ENCODE measurements around the gene KLHL25. TPM values are rescaled to one million over a fixed set of nuclear protein-coding genes. Genes with fewer than 3 reads are reported as not detected.

Gene KLHL25
- polyA plus RNA-seq, 3 donors: 12.8 to 15.0 (median 14.2) TPM

- DNase-seq: no peak
Observed at GRCh38 chr15:85749261-85750151, 45.2 kb downstream of the KLHL25 start.

- DNase-seq: no peak
Observed at GRCh38 chr15:85748729-85749128, 46.0 kb downstream of the KLHL25 start.

GRCh38 chr15:85748176-85748575 lies 46.5 kb downstream of the KLHL25 start:
- no peak for DNase-seq

- no peak for DNase-seq
Observed at GRCh38 chr15:85746641-85747040, 48.1 kb downstream of the KLHL25 start.

GRCh38 chr15:85745525-85746150 lies 49.1 kb downstream of the KLHL25 start:
- DNase-seq: no peak

- no peak for DNase-seq
Observed at GRCh38 chr15:85745023-85745422, 49.7 kb downstream of the KLHL25 start.

GRCh38 chr15:85744579-85744978 lies 50.1 kb downstream of the KLHL25 start:
- no peak for DNase-seq

- no peak for DNase-seq
Observed at GRCh38 chr15:85743392-85744055, 51.2 kb downstream of the KLHL25 start.

- no peak for DNase-seq
Observed at GRCh38 chr15:85742186-85742821, 52.4 kb downstream of the KLHL25 start.

GRCh38 chr15:85741662-85742061 lies 53.1 kb downstream of the KLHL25 start:
- DNase-seq: no peak

GRCh38 chr15:85741021-85741421 lies 53.7 kb downstream of the KLHL25 start:
- DNase-seq: no peak

- DNase-seq: no peak
Observed at GRCh38 chr15:85737061-85737460, 57.7 kb downstream of the KLHL25 start.

GRCh38 chr15:85733416-85733815 lies 61.3 kb downstream of the KLHL25 start:
- DNase-seq: no peak

GRCh38 chr15:85730001-85730820 lies 64.5 kb downstream of the KLHL25 start:
- DNase-seq: peak; percentile 64

- DNase-seq: no peak
Observed at GRCh38 chr15:85727068-85727467, 67.7 kb downstream of the KLHL25 start.

- no peak for DNase-seq
Observed at GRCh38 chr15:85726454-85726853, 68.3 kb downstream of the KLHL25 start.

GRCh38 chr15:85725564-85725963 lies 69.2 kb downstream of the KLHL25 start:
- no peak for DNase-seq

GRCh38 chr15:85725019-85725418 lies 69.7 kb downstream of the KLHL25 start:
- DNase-seq: no peak

- no peak for DNase-seq
Observed at GRCh38 chr15:85723960-85724945, 70.5 kb downstream of the KLHL25 start.

All from renal pelvis (tissue), 4 donors.